HepG2 (cell line): Measurements from ENCODE around the gene ZNF653. TPM values are rescaled to one million over a fixed set of nuclear protein-coding genes. Genes with fewer than 3 reads are reported as not detected.

ENCODE experiments used
- ATAC-seq: fragments of 200-7000 bp; cut with Tn5 transposase; 3 replicates; pipeline ENCODE4 v1.9.1; 2020; ENCODE audit warnings: mild to moderate bottlenecking, moderate library complexity
- BruUV-seq: library from RNA; stranded (reverse); fragments of 400-500 nt; replicated peaks from 2 replicates; lab custom pipeline; 2021; lab: Mats Ljungman, UMichigan
- CTCF ChIA-PET: fragments of 300-600 bp; formaldehyde crosslinking; extraction: SDS; loops from one replicate; lab custom pipeline; 2021; ENCODE audit warnings: low total read pairs, inconsistent platforms, low intra/inter-chr PET ratio; lab: Yijun Ruan, JAX
- POLR2A ChIA-PET: fragments of 350-600 bp; sonication (Branson Sonifier 250); formaldehyde crosslinking; loops from one replicate; lab custom pipeline; 2020; ENCODE audit warnings: antibody characterized with exemption, inconsistent platforms; lab: Yijun Ruan, JAX
- DNase-seq: peaks from one replicate; pipeline ENCODE4 v3.0.0-alpha.2; 2015; ENCODE audit warnings: low spot score
- FAIRE-seq: peaks from 3 replicates; lab custom pipeline; 2011; peaks lifted over from hg19 to GRCh38; lab: Jason Lieb, UNC
- H2AFZ ChIP-seq: one replicate; pipeline ENCODE4 v1.6.1; 2011; ENCODE audit warnings: low read length, inconsistent platforms
- H3K27ac ChIP-seq: fragments of 300-600 bp; 3 replicates; pipeline ENCODE4 v1.8.0; 2011; ENCODE audit warnings: mixed run types, mild to moderate bottlenecking, mixed read lengths, low read length, inconsistent platforms; ENCODE audit not compliant: insufficient read depth; ENCODE audit errors: extremely low read length
- H3K27me3 ChIP-seq, 2 experiments: fragments of 200-600 bp in 1 of 2; 2 replicates in 1 of 2; 3 replicates in 1 of 2; pipeline versions ENCODE4 v1.6.0 to v1.8.0; 2011; ENCODE audit warnings: low read length in 2 of 2, mild to moderate bottlenecking in 2 of 2, moderate library complexity in 2 of 2, inconsistent platforms in 1 of 2; ENCODE audit not compliant: insufficient read depth in 2 of 2, control insufficient read depth in 1 of 2
- H3K36me3 ChIP-seq, 2 experiments: fragments of 200-600 bp in 1 of 2; replicated peaks in 1 of 2; 2 replicates in 1 of 2; 3 replicates in 1 of 2; pipeline versions ENCODE4 v1.5.1 to v1.8.0; 2011; ENCODE audit warnings: low read length in 2 of 2, inconsistent platforms in 1 of 2; ENCODE audit not compliant: insufficient read depth in 2 of 2, control insufficient read depth in 1 of 2
- H3K4me1 ChIP-seq: 2 replicates; pipeline ENCODE4 v1.5.1; 2012; ENCODE audit warnings: low read length, inconsistent platforms; ENCODE audit not compliant: insufficient read depth
- H3K4me2 ChIP-seq: 2 replicates; pipeline ENCODE4 v1.6.0; 2011; ENCODE audit warnings: low read depth, low read length, inconsistent platforms
- H3K4me3 ChIP-seq, 3 experiments: fragments of 200-600 bp in 1 of 3; sonication (generic), shearing (Covaris generic) in 1 of 3; replicated peaks in 1 of 3; 2 replicates each; pipeline ENCODE4 v1.5.1; 2011 to 2016; ENCODE audit warnings: low read length in 3 of 3, inconsistent platforms in 2 of 3, low read depth in 2 of 3, mild to moderate bottlenecking in 2 of 3, control low read depth in 1 of 3, mixed read lengths in 1 of 3; ENCODE audit not compliant: insufficient read depth in 1 of 3
- H3K79me2 ChIP-seq: one replicate; pipeline ENCODE4 v1.6.1; 2011; ENCODE audit warnings: low read length, inconsistent platforms; ENCODE audit not compliant: insufficient read depth
- H3K9ac ChIP-seq: 2 replicates; pipeline ENCODE4 v1.6.0; 2011; ENCODE audit warnings: mild to moderate bottlenecking, low read depth, low read length, inconsistent platforms; ENCODE audit not compliant: insufficient read depth
- H3K9me3 ChIP-seq: 2 replicates; pipeline ENCODE4 v1.5.1; 2012; ENCODE audit warnings: mild to moderate bottlenecking, low read length
- H4K20me1 ChIP-seq: 2 replicates; pipeline ENCODE4 v1.6.0; 2011; ENCODE audit warnings: inconsistent platforms, mild to moderate bottlenecking, low read length, moderate library complexity; ENCODE audit not compliant: insufficient read depth
- AGO2 ChIP-seq: fragments of 200-400 bp; formaldehyde crosslinking; optimal IDR thresholded peaks from 2 replicates; pipeline ENCODE3; 2017; ENCODE audit warnings: mild to moderate bottlenecking, low read depth, low read length, moderate library complexity
- GFI1 ChIP-seq: sonication (generic); formaldehyde crosslinking; IDR thresholded peaks from 2 replicates; pipeline ENCODE4 v1.5.0; 2020; ENCODE audit warnings: missing genetic modification reagents, mild to moderate bottlenecking, borderline replicate concordance
- MAFG ChIP-seq: sonication (generic); formaldehyde crosslinking; IDR thresholded peaks from 2 replicates; pipeline ENCODE4 v1.5.1; 2020; ENCODE audit warnings: mild to moderate bottlenecking, missing genetic modification reagents
- PCBP2 ChIP-seq: fragments of 200-400 bp; formaldehyde crosslinking; optimal IDR thresholded peaks from 2 replicates; pipeline ENCODE3; 2018; ENCODE audit warnings: low read length, low read depth; ENCODE audit not compliant: poor library complexity, severe bottlenecking
- POLR2G ChIP-seq: fragments of 200-400 bp; formaldehyde crosslinking; IDR thresholded peaks from 2 replicates; pipeline ENCODE4 v1.6.1; 2018; ENCODE audit warnings: mild to moderate bottlenecking, low read depth, low read length, moderate library complexity
- RBFOX2 ChIP-seq: fragments of 200-400 bp; formaldehyde crosslinking; IDR thresholded peaks from 2 replicates; pipeline ENCODE4 v1.6.1; 2017; ENCODE audit warnings: low read depth, mild to moderate bottlenecking, low read length
- SMARCE1 ChIP-seq: fragments of 450-650 bp; IDR thresholded peaks from 2 replicates; pipeline ENCODE4 v1.6.1; 2017; ENCODE audit warnings: borderline replicate concordance
- YY1 ChIP-seq: IDR thresholded peaks from 2 replicates; pipeline ENCODE4 v1.6.1; 2011; ENCODE audit warnings: low read length, low read depth, moderate library complexity, mild to moderate bottlenecking; ENCODE audit not compliant: insufficient read depth, insufficient replicate concordance
- ZEB1 ChIP-seq: IDR thresholded peaks from 2 replicates; pipeline ENCODE4 v1.6.1; 2012; ENCODE audit warnings: mild to moderate bottlenecking, low read depth, inconsistent platforms; ENCODE audit not compliant: insufficient replicate concordance
- ZNF207 ChIP-seq: fragments of 450-650 bp; IDR thresholded peaks from 2 replicates; pipeline ENCODE4 v1.6.1; 2016; ENCODE audit warnings: antibody characterized with exemption, borderline replicate concordance
- WGBS: methylation state at CpG from one replicate; pipeline ENCODE4 v1.1.6; 2017; ENCODE audit warnings: low lambda C conversion rate; 5-methylcytosine and 5-hydroxymethylcytosine counted together
- in situ Hi-C: cut with HindIII; loops from 2 replicates; pipeline ENCODE4 v1.10.0; 2017; ENCODE audit warnings: low pct_unique_long_range_greater_than_20kb; ENCODE audit not compliant: extremely low pct_ligation_motif_present
- intact Hi-C: fragments of 100-400 bp; cut with micrococcal nuclease; formaldehyde crosslinking; loops from one replicate; pipeline ENCODE4 v1.10.0; 2022; ENCODE audit not compliant: unreplicated experiment
- polyA plus RNA-seq, 8 experiments: library from polyadenylated mRNA; depleted of rRNA in 3 of 8; stranded (reverse) in 7 of 8; unstranded in 1 of 8; fragments of >200 nt; fragmentation: Illumina TruSeq in 4 of 8; extraction: Trizol in 4 of 8; gene quantifications; 2 replicates each; pipeline versions ENCODE4 v1.2.1 to v1.2.3, GENCODE V29; 2011 to 2016; ENCODE audit warnings: low read depth in 4 of 8, missing spikeins in 1 of 8, mixed read lengths in 1 of 8; ENCODE audit not compliant: insufficient read depth in 1 of 8
- total RNA-seq, 5 experiments: library from RNA; depleted of rRNA; stranded (reverse); fragments of >200 nt; fragmentation: Illumina TruSeq; extraction: Trizol; gene quantifications; 2 replicates each; pipeline ENCODE4 v1.2.3, GENCODE V29; 2016; ENCODE audit warnings: low read depth in 1 of 5

The ZNF653 gene
- total and polyA plus RNA-seq, 2 of the 13 experiments (the other 11 are each of a cell fraction or from before 2014, with no cell fraction given): 4.7 to 7.1 TPM

DNA sequence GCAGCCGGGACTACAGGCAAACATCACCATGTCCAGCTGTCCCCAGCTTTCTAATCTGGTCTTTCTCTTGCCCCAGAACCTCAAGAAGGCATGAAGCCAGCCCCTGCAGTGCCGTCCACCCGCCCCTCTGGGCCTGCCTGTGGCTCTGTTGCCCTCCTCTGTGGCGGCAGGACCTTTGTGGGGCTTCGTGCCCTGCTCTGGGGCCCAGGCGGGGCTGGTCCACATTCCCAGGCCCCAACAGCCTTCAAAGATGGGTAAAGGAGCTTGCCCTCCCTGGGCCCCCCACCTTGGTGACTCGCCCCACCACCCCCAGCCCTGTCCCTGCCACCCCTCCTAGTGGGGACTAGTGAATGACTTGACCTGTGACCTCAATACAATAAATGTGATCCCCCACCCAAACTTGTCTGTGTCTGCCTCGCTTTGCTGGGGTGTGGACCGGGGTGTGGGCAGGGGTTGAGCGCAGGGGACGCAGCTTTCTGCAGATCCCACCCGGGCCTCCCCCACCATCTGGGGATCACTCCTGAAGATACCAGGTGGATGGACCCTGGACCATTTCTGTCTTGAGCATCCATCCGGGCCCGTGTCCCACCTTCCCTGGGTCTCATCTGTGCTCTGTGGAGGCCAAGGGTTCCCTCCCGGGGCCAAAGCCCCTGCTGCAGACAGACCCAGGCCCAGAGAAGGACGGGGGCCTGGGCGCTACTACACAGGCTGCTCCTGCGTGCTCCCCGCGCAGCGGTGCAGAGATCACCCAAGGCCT is 54.9 kb downstream of the ZNF653 start:
- CTCF ChIA-PET: no interaction called here
- no peak overlapping the region for H3K4me2 ChIP-seq
- POLR2A ChIA-PET: interaction anchor here (1.3 kb wide), 1 partner anchor 10 kb away, joined by 4 read pairs; no protein-coding TSS in a partner anchor
- H3K36me3 ChIP-seq: peaks cover 12 to 24% of the 10 kb centered on the region in 2 experiments; a peak in 3 of 5 replicates
- TF ChIP-seq POLR2G (0 out of 2 replicates have a peak, but pooled peaks have one; percentile 19), MAFG (CRISPR knock-in tag) (no peak), SMARCE1 (no peak), ZEB1 (no peak), ZNF207 (no peak), AGO2 (peak; percentile 78), GFI1 (CRISPR knock-in tag) (no peak), RBFOX2 (no peak), PCBP2 (no peak), YY1 (no peak)
- TF ChIP-seq, all 625 proteins: peak for 2
- FAIRE-seq: no peak
- in situ Hi-C loops: loop anchor here (10.0 kb wide), 1 partner anchor 166 kb away; no protein-coding TSS in a partner anchor
- no TSS peak for BruUV-seq
- Histone ChIP-seq H3K9me3 (no peaks in the 10 kb centered on the region), H3K9ac (no peak overlapping the region), H3K27me3 (peaks cover 0 to 2% of the 10 kb centered on the region in 2 experiments; a peak in 1 of 5 replicates), H3K4me1 (peaks cover 18% of the 10 kb centered on the region), H3K79me2 (no peaks in the 10 kb centered on the region), H2AFZ (no peak overlapping the region), H3K4me3 (no peak overlapping the region), H3K27ac (no peak overlapping the region), H4K20me1 (peaks cover 6% of the 10 kb centered on the region; the same call in 1 of the 2 replicates)
- no peak for ATAC-seq
- WGBS: 96% methylated on average over 15 of the region's 21 CpGs
- no peak for DNase-seq
- intact Hi-C loops: no loop called here
